Iris pigment epithelial cell (primary cell): ENCODE measurements around the gene ANKRD12.

Source experiments
- DNase-seq: peaks from one replicate; pipeline ENCODE4 v3.0.0-alpha.2; 2011; ENCODE audit warnings: low read depth

ANKRD12 gene

GRCh38 chr18:9290156-9290555 is 153.6 kb downstream of the ANKRD12 start:
- DNase-seq: peak; percentile 64

- no peak for DNase-seq
Measured at GRCh38 chr18:9292047-9292446, 155.5 kb downstream of the ANKRD12 start.

GRCh38 chr18:9293948-9294347 is 157.4 kb downstream of the ANKRD12 start:
- DNase-seq: no peak

- DNase-seq: peak; percentile 34
Measured at GRCh38 chr18:9296233-9297006, 159.8 kb downstream of the ANKRD12 start.

- no peak for DNase-seq
Measured at GRCh38 chr18:9297007-9297393, 160.4 kb downstream of the ANKRD12 start.

GRCh38 chr18:9304388-9305070 is 167.9 kb downstream of the ANKRD12 start:
- DNase-seq: no peak

- DNase-seq: no peak
Measured at GRCh38 chr18:9319333-9319732, 182.8 kb downstream of the ANKRD12 start.

- DNase-seq: peak; percentile 68
Measured at GRCh38 chr18:9321017-9321452, 184.5 kb downstream of the ANKRD12 start.

- no peak for DNase-seq
Measured at GRCh38 chr18:9321736-9322135, 185.2 kb downstream of the ANKRD12 start.

GRCh38 chr18:9322744-9323143 is 186.2 kb downstream of the ANKRD12 start:
- DNase-seq: no peak

GRCh38 chr18:9323750-9324445 is 187.3 kb downstream of the ANKRD12 start:
- DNase-seq: peak; percentile 65

GRCh38 chr18:9325716-9326115 is 189.1 kb downstream of the ANKRD12 start:
- no peak for DNase-seq

GRCh38 chr18:9328776-9329175 is 192.2 kb downstream of the ANKRD12 start:
- DNase-seq: no peak

GRCh38 chr18:9329471-9329870 is 192.9 kb downstream of the ANKRD12 start:
- no peak for DNase-seq

- no peak for DNase-seq
Measured at GRCh38 chr18:9330419-9330818, 193.8 kb downstream of the ANKRD12 start.

GRCh38 chr18:9333441-9334328 is 197.1 kb downstream of the ANKRD12 start:
- no peak for DNase-seq

- DNase-seq: peak; percentile 96
Measured at GRCh38 chr18:9334329-9334972, 197.9 kb downstream of the ANKRD12 start, which contains the start of gene TWSG1. Gene TWSG1 (plus strand): TSS chr18:9334773. CDS start chr18:9337230, 2,457 bp downstream.

- no peak for DNase-seq
Measured at GRCh38 chr18:9334973-9335696, 198.6 kb downstream of the ANKRD12 start.
